ENCODE results near the gene APBA2. TPM values are rescaled to one million over a fixed set of nuclear protein-coding genes. Genes with fewer than 3 reads are reported as not detected.
A peak's percentile ranks its signal among the peaks of the same experiment; 100 is the strongest.

The APBA2 gene
- polyA plus RNA-seq, 1 donor = 12.6 TPM

GRCh38 chr15:29103824-29104565, 218.2 kb downstream of the APBA2 start:
- peak; percentile 79 for DNase-seq

- no peak for DNase-seq
Observed at GRCh38 chr15:29104566-29104880, 218.7 kb downstream of the APBA2 start.

GRCh38 chr15:29105151-29105854, 219.5 kb downstream of the APBA2 start:
- no peak for DNase-seq

GRCh38 chr15:29106116-29106515, 220.3 kb downstream of the APBA2 start:
- no peak for DNase-seq

GRCh38 chr15:29106551-29107290, 220.9 kb downstream of the APBA2 start:
- no peak for DNase-seq

GRCh38 chr15:29107291-29107890, 221.6 kb downstream of the APBA2 start:
- no peak for DNase-seq

GRCh38 chr15:29107971-29108645, 222.3 kb downstream of the APBA2 start:
- no peak for DNase-seq

GRCh38 chr15:29109762-29110161, 224.0 kb downstream of the APBA2 start:
- DNase-seq = no peak

GRCh38 chr15:29110176-29110575, 224.4 kb downstream of the APBA2 start:
- DNase-seq = no peak

- no peak for DNase-seq
Observed at GRCh38 chr15:29110733-29111132, 225.0 kb downstream of the APBA2 start.

GRCh38 chr15:29111705-29112281, 226.0 kb downstream of the APBA2 start:
- DNase-seq = no peak

GRCh38 chr15:29113336-29114220, 227.8 kb downstream of the APBA2 start:
- no peak for DNase-seq

GRCh38 chr15:29114221-29115092, 228.7 kb downstream of the APBA2 start:
- DNase-seq = peak; percentile 37

GRCh38 chr15:29115093-29115991, 229.6 kb downstream of the APBA2 start:
- DNase-seq = peak; percentile 56

GRCh38 chr15:29116970-29117700, 231.4 kb downstream of the APBA2 start:
- no peak for DNase-seq

GRCh38 chr15:29117778-29118177, 232.0 kb downstream of the APBA2 start:
- DNase-seq = no peak

- DNase-seq = no peak
Observed at GRCh38 chr15:29119847-29120246, 234.1 kb downstream of the APBA2 start.

Measured in left kidney (tissue), 2 donors.